ENCODE measurements around the gene ADRA1B. TPM values are rescaled to one million over a fixed set of nuclear protein-coding genes. Genes with fewer than 3 reads are reported as not detected.

ADRA1B gene
- polyA plus RNA-seq, 3 donors, result not detected

GRCh38 chr5:159903131-159903530 is 13.2 kb upstream of the ADRA1B start:
- H3K36me3 Mint-ChIP-seq, result no peaks in the 10 kb centered on the region
- H3K9me3 Mint-ChIP-seq, result peaks cover 0 to 8% (median 3%) of the 10 kb centered on the region in 7 donors
- no peak overlapping the region for H2AFZ ChIP-seq (ENCODE audit: insufficient read depth, low read depth, low read length, poor library complexity, severe bottlenecking)
- WGBS (ENCODE audit: insufficient coverage), result no CpG with 5 or more reads among the region's 1 CpG
- H3K9me3 ChIP-seq (replicated peaks in 1 of 2; ENCODE audit: control insufficient read depth in 1 of 2, insufficient read depth in 1 of 2, low read length in 2 of 2), result no peaks in the 10 kb centered on the region
- peaks cover 18% of the 10 kb centered on the region for H3K4me1 Mint-ChIP-seq
- H3K4me2 ChIP-seq (replicated peaks; ENCODE audit: extremely low read depth, low read length, poor library complexity, severe bottlenecking), result no peak overlapping the region
- H3K27ac ChIP-seq (ENCODE audit: low read depth in 1 of 2, low read length in 2 of 2), result no peak overlapping the region
- H3K27me3 Mint-ChIP-seq (ENCODE audit: low read depth in 3 of 3), result peaks cover 7 to 12% (median 8%) of the 10 kb centered on the region in 3 donors
- intact Hi-C loops (cut with micrococcal nuclease), result no loop called here
- H3K4me3 Mint-ChIP-seq, result no peak overlapping the region
- no peaks in the 10 kb centered on the region for H3K36me3 ChIP-seq (replicated peaks in 1 of 2; ENCODE audit: control insufficient read depth in 1 of 2, insufficient read depth in 2 of 2, low read length in 2 of 2)
- H3K27ac Mint-ChIP-seq, result no peak overlapping the region
- peaks cover 0 to 6% of the 10 kb centered on the region in 2 donors for H3K27me3 ChIP-seq (ENCODE audit: control insufficient read depth in 2 of 2, insufficient read depth in 2 of 2, low read length in 2 of 2)
- DNase-seq, result no peak
- TF ChIP-seq CTCF (IDR thresholded peaks at IDR 0.05), result no peak
- no peaks in the 10 kb centered on the region for H4K20me1 ChIP-seq (ENCODE audit: insufficient read depth, low read length)
- peaks cover 14 to 15% of the 10 kb centered on the region in 2 donors for H3K4me1 ChIP-seq (ENCODE audit: control insufficient read depth in 1 of 2, insufficient read depth in 2 of 2, low read length in 2 of 2)
- H3K9ac ChIP-seq (ENCODE audit: insufficient read depth, low read length, poor library complexity, severe bottlenecking), result no peak overlapping the region
- H3K79me2 ChIP-seq (ENCODE audit: insufficient read depth, low read length), result no peaks in the 10 kb centered on the region
- no peak overlapping the region for H3K4me3 ChIP-seq (replicated peaks in 1 of 3; ENCODE audit: low read depth in 2 of 3, low read length in 3 of 3)

- H3K9me3 Mint-ChIP-seq, result no peaks in the 10 kb centered on the region
- Histone ChIP-seq H3K27me3 (ENCODE audit: control insufficient read depth in 2 of 2, insufficient read depth in 2 of 2, low read length in 2 of 2) (peaks cover 0 to 6% of the 10 kb centered on the region in 2 donors), H3K36me3 (replicated peaks in 1 of 2; ENCODE audit: control insufficient read depth in 1 of 2, insufficient read depth in 2 of 2, low read length in 2 of 2) (no peaks in the 10 kb centered on the region), H3K27ac (ENCODE audit: low read depth in 1 of 2, low read length in 2 of 2) (no peak overlapping the region), H3K9ac (ENCODE audit: insufficient read depth, low read length, poor library complexity, severe bottlenecking) (no peak overlapping the region), H3K79me2 (ENCODE audit: insufficient read depth, low read length) (no peaks in the 10 kb centered on the region), H4K20me1 (ENCODE audit: insufficient read depth, low read length) (no peaks in the 10 kb centered on the region), H3K4me3 (replicated peaks in 1 of 3; ENCODE audit: low read depth in 2 of 3, low read length in 3 of 3) (no peak overlapping the region), H3K4me1 (ENCODE audit: control insufficient read depth in 1 of 2, insufficient read depth in 2 of 2, low read length in 2 of 2) (peaks cover 14 to 15% of the 10 kb centered on the region in 2 donors), H3K4me2 (replicated peaks; ENCODE audit: extremely low read depth, low read length, poor library complexity, severe bottlenecking) (no peak overlapping the region), H2AFZ (ENCODE audit: insufficient read depth, low read depth, low read length, poor library complexity, severe bottlenecking) (no peak overlapping the region), H3K9me3 (replicated peaks in 1 of 2; ENCODE audit: control insufficient read depth in 1 of 2, insufficient read depth in 1 of 2, low read length in 2 of 2) (no peaks in the 10 kb centered on the region)
- H3K27ac Mint-ChIP-seq, result no peak overlapping the region
- intact Hi-C loops (cut with micrococcal nuclease), result no loop called here
- WGBS (ENCODE audit: insufficient coverage), result no CpG with 5 or more reads among the region's 1 CpG
- TF ChIP-seq CTCF (IDR thresholded peaks at IDR 0.05), result no peak
- H3K36me3 Mint-ChIP-seq, result no peaks in the 10 kb centered on the region
- H3K4me1 Mint-ChIP-seq, result peaks cover 20% of the 10 kb centered on the region
- no peak overlapping the region for H3K4me3 Mint-ChIP-seq
- DNase-seq, result no peak
- peaks cover 4 to 9% (median 7%) of the 10 kb centered on the region in 3 donors for H3K27me3 Mint-ChIP-seq (ENCODE audit: low read depth in 3 of 3)
Measured at GRCh38 chr5:159904874-159905273, 11.4 kb upstream of the ADRA1B start.
